DMS 273 (cell line): ENCODE data around the gene ROR1.
A peak's percentile ranks its signal among the peaks of the same experiment; 100 is the strongest.
"Not testable (repeated sequence)": the region's sequence is repeated elsewhere in the genome, so short reads cannot be mapped to it uniquely, and the experiment has no call there.

ENCODE experiments used
- DNase-seq: peaks from one replicate; lab custom pipeline; 2025; ENCODE audit not compliant: unreplicated experiment; lab: John Stamatoyannopoulos, UW

The ROR1 gene

GRCh38 chr1:63792152-63792551, 18.3 kb downstream of the ROR1 start:
- DNase-seq = no peak

DNA sequence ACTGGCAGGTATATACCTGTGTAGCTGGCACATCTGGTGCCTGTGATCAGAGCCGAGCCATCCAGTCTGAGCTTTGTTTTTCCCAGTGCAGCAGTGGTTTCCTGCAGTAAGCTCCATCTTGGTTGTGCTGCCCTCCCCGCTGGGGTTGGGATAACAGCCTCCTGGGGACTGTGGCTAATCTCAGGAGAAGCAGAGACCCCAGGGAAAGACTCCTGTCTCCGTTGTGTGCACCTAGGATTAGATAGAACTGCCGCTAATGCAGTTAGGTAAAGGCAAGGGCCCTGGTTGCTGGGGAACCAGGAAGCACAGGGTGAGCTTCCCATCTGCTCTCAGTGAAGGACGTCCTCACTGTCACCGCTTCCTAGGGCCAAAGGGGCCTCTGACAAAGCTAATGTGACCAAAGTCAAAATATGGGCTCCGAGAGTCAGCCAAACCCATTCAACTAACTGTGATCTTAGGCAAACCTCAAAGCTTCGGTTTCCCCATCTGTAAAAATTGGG, 20.0 kb downstream of the ROR1 start:
- DNase-seq = no peak

- no peak for DNase-seq
Measured at GRCh38 chr1:63794354-63794753, 20.5 kb downstream of the ROR1 start.

DNA sequence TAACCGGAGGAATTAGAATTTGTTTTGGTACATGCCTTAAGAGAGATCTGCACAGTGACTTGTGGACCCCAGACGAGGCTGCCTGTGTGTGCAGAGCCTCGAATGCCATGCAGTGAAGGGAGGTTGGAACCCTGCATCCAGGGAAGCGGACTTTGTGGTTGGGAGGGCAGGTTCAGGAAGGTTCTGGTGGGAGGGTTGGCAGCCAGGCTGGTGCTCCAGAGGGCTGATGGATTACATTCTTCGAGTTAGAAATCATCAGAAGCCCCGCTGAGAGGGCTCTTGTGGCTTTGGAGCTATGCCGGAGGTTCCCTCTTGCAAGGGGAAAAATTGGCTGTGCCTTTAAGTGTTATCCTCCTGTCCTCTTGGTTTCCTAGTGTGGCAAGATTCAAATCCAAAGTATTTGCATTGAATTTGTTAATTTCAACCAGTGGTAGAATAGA, 21.1 kb downstream of the ROR1 start:
- DNase-seq = peak; percentile 19

GRCh38 chr1:63795455-63795854, 21.6 kb downstream of the ROR1 start:
- DNase-seq = no peak

GRCh38 chr1:63797056-63797726, 23.4 kb downstream of the ROR1 start:
- no peak for DNase-seq

GRCh38 chr1:63798284-63798683, 24.5 kb downstream of the ROR1 start:
- DNase-seq = no peak

DNA sequence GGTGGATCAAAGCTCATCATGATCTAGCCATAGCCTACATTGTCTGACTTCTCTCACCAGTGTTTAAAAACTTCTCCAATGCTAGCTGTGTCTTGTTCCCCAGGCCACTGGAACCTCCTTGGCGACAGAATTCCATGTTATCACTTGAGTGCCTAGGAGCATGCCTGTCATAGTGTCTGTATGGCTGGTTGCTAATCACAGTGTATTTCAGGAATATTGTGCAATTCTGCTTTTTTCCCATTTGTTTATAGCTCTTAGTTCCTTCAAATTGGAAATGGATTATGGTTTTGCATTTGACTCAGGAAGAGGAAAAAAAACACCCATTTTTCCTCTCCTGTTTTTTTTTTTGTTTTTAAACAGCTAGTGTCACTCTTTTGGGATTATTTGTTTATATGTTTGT, 25.5 kb downstream of the ROR1 start:
- no peak for DNase-seq

DNA sequence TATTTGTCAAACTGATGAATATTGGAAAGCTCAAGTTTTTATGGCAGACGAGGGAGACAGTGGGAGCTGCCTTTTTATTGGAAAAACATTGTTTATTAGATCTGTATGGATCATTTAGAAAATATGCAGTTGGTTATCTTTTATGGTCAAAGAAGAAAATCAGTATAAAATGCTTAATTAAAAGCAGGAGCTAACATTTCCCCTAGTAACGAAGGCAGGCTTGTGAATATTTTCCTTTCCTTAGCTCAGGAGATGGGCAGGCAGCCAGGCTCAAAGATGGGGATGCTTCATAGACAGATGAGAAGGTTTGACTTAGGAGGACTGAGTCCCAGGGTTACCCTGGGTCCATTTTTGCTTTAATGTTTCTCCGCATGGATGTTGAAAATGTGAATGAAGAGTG, 26.0 kb downstream of the ROR1 start:
- peak; percentile 22 for DNase-seq

DNA sequence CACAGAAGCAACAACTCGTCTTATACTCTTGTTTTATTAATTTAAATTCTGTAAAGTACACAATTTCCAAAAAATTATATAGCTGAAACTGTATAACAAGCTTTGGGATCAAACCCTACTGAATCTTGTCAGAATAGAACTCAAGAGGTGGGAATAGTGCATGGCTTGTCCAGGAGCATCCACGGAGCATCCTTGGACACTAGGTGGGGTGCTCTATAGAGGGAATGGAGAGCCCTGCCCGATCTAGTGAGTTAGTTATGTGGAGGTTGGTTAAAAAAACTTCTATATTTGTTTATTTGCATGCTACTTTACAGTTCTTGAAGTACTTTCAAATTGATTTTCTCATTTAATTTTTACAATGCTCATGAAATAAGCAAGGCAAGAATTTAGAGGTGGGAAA, 28.3 kb downstream of the ROR1 start:
- peak; percentile 15 for DNase-seq

DNA sequence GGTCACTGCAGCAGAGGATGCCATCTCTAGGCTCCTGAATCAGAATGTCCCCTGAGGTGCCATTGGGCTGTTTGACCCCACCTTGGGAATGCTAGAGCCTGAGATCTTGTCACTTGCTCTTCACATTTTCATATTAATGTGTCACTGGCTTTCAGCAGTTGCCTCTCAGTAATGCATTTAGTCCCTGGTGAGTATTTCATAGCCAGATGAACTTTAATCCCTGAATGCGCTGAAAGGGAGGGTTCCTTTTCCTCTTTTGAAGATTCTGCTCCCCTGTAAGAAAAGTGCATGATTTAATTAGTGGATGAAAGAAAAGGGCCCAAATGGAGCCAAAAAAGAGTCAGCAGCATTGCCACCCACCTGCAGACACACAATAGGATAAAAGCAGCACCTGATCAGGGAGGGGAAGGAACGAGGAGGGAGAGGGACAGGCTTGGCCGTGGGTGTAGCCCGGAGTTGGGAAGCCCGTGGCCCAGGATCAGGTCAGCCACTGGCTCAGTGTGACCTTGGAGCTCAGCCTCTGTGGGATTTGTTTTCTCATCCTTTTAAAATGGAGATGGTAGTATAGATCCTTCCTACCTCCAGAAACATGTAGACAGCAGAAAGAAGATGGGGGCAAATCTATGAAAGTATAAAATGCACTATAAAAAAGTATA, 31.1 kb downstream of the ROR1 start:
- DNase-seq = peak; percentile 24

GRCh38 chr1:63807046-63807445, 33.2 kb downstream of the ROR1 start:
- peak; percentile 97 for DNase-seq

- DNase-seq = peak; percentile 54
Measured at GRCh38 chr1:63810936-63811469, 37.2 kb downstream of the ROR1 start.

DNA sequence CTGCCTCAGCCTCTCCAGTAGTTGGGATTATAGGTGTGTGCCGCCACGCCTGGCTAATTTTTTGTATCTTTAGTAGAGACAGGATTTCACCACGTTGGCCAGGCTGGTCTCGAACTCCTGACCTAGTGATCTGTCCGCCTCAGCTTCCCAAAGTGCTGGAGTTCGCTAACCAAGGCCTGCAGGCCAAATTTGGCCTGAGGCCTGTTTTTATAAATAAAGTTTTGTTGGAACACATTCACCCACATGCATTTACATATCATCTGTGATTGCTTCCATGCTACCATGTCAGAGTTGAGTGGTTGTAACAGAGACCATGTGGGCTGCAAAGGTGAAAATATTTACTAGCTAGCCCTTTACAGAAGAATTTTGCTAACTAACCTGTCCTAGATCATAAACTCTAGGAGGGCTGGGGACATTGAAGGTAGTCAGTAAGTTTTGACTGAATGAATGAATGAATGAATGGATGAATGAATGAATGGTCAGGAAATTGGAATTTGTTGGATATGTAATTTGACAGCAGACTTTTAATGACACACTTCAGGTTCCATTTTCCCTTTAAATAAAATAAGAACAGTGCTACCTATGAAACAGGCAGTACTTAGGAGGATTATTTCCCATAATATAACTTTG, 38.4 kb downstream of the ROR1 start:
- no peak for DNase-seq

DNA sequence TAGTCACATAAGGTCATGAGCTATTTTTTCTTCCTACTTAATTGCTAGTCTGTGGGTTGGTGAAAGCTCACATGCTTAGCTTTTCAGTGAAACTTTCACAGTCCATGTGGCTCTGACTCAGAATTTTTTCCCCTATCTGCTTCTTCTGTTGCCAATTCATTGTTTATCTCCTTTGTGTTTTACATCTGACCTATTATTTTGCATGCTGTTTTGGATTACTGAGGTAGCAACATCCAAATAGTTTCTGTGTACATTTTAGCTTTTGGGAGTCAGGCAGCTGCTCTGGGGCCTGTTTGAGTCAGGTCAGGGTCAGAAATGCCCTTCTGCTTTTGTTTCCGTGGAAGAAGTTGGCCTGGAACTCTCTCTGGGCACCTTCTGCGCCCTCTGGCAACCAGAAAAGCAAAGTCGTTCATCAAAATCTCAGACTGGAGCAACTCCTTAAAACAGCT, 40.0 kb downstream of the ROR1 start:
- DNase-seq = peak; percentile 46

- DNase-seq = not testable (repeated sequence)
Measured at GRCh38 chr1:63816217-63816815, 42.5 kb downstream of the ROR1 start.

GRCh38 chr1:63817152-63817667, 43.4 kb downstream of the ROR1 start:
- DNase-seq = peak; percentile 77

DNA sequence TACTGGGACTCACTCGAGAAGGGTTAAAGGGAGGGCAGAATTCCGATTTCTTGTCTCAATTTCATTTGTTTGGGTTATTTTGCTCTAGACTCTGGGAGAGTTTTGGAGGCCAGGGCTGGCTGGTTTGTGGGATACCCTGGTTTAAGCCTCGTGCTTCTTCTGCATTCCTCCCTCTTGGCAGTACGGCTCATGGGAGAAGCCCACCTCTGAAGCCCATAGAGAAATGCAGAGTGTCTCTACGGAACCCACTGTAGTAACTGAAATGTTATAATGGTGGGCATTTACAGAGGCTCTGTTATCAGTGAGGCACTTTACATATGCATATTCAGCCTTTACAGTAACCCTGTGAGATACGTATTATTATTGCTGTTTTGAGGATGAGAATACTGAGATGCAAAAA, 43.9 kb downstream of the ROR1 start:
- no peak for DNase-seq

- DNase-seq = no peak
Measured at GRCh38 chr1:63818567-63819325, 44.9 kb downstream of the ROR1 start.

- no peak for DNase-seq
Measured at GRCh38 chr1:63819795-63820194, 46.0 kb downstream of the ROR1 start.
